Measurements from ENCODE around the gene UBAP2L. TPM values are rescaled to one million over a fixed set of nuclear protein-coding genes. Genes with fewer than 3 reads are reported as not detected.

UBAP2L gene
- total RNA-seq, 2 donors from 2014 or later, result 198 to 224 TPM

DNA sequence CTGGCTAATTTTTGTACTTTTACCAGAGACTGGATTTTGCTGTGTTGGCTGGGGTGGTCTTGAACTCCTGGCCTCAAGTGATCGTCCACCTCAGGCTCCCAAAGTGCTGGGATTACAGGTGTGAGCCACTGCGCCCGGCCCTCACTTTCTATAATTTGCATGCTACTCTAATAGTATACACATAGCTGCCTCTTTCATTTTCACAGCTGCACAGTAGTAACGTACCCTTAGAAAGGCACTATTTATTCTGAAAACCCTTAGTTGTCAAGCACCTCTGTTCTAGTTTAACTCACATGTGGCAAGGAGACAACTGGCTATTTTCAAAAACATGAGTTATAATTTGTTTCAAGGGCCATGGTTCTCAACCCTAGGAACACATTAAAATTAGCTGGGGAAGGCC lies 46.1 kb upstream of the UBAP2L start:
- Mint-ChIP-seq H3K36me3 (ENCODE audit: low read depth) (peaks cover 74% of the 10 kb centered on the region), H3K4me3 (no peak overlapping the region), H3K9me3 (no peaks in the 10 kb centered on the region), H3K4me1 (peaks cover 26% of the 10 kb centered on the region), H3K27me3 (ENCODE audit: insufficient read depth) (no peaks in the 10 kb centered on the region), H3K27ac (no peak overlapping the region)
- Histone ChIP-seq H3K9ac (ENCODE audit: extremely low read depth, low read length, poor library complexity, severe bottlenecking) (no peak overlapping the region), H3K36me3 (ENCODE audit: control insufficient read depth, insufficient read depth, low read length) (peaks cover 80% of the 10 kb centered on the region), H3K27ac (ENCODE audit: low read depth, low read length) (no peak overlapping the region), H3K4me3 (ENCODE audit: low read length) (no peak overlapping the region), H3K4me1 (ENCODE audit: control insufficient read depth, insufficient read depth, low read length) (peaks cover 5% of the 10 kb centered on the region), H3K9me3 (ENCODE audit: control insufficient read depth, low read length) (no peaks in the 10 kb centered on the region), H3K27me3 (ENCODE audit: control insufficient read depth, insufficient read depth, low read length, poor library complexity, severe bottlenecking) (no peaks in the 10 kb centered on the region)
- DNase-seq, result no peak
- TF ChIP-seq, protein P1, sequence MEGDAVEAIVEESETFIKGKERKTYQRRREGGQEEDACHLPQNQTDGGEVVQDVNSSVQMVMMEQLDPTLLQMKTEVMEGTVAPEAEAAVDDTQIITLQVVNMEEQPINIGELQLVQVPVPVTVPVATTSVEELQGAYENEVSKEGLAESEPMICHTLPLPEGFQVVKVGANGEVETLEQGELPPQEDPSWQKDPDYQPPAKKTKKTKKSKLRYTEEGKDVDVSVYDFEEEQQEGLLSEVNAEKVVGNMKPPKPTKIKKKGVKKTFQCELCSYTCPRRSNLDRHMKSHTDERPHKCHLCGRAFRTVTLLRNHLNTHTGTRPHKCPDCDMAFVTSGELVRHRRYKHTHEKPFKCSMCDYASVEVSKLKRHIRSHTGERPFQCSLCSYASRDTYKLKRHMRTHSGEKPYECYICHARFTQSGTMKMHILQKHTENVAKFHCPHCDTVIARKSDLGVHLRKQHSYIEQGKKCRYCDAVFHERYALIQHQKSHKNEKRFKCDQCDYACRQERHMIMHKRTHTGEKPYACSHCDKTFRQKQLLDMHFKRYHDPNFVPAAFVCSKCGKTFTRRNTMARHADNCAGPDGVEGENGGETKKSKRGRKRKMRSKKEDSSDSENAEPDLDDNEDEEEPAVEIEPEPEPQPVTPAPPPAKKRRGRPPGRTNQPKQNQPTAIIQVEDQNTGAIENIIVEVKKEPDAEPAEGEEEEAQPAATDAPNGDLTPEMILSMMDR (conservative IDR thresholded peaks at IDR 0.05), result no peak
- 95 to 100% methylated on average over 2 to 4 of the region's 4 CpGs for WGBS, 2 experiments (ENCODE audit: insufficient coverage in 1 of 2, insufficient read length in 1 of 2)

DNA sequence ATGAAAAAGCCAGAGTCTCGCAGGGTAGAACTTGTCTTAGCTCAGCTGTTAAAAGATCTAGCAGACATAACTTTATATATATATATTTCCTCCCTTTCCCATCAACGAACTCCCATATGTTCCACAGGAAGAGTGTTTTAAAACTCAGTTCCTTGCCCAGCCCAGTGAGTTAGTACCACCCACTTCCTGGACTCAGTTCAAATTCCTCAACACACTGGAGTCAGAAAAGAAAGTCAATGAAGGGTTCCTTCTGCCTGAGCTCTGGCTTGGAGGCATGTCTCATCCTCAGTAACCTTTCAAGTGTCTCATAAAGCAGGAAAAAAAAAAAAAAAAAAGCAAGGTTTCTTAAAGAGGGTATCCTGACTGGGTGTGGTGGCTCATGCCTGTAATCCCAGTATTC lies 44.4 kb upstream of the UBAP2L start:
- no peak overlapping the region for H3K27ac ChIP-seq (ENCODE audit: low read depth, low read length)
- TF ChIP-seq, protein P1 (conservative IDR thresholded peaks at IDR 0.05), result no peak
- no peak overlapping the region for H3K4me3 Mint-ChIP-seq
- H3K9ac ChIP-seq (ENCODE audit: extremely low read depth, low read length, poor library complexity, severe bottlenecking), result no peak overlapping the region
- peak overlapping the region; percentile 16 for H3K27ac Mint-ChIP-seq
- no peak overlapping the region for H3K4me3 ChIP-seq (ENCODE audit: low read length)
- 95 to 100% methylated on average over 1 to 2 of the region's 2 CpGs for WGBS, 2 experiments (ENCODE audit: insufficient coverage in 1 of 2, insufficient read length in 1 of 2)
- no peaks in the 10 kb centered on the region for H3K27me3 ChIP-seq (ENCODE audit: control insufficient read depth, insufficient read depth, low read length, poor library complexity, severe bottlenecking)
- H3K4me1 ChIP-seq (ENCODE audit: control insufficient read depth, insufficient read depth, low read length), result peaks cover 5% of the 10 kb centered on the region
- no peaks in the 10 kb centered on the region for H3K9me3 ChIP-seq (ENCODE audit: control insufficient read depth, low read length)
- no peaks in the 10 kb centered on the region for H3K27me3 Mint-ChIP-seq (ENCODE audit: insufficient read depth)
- DNase-seq, result no peak
- H3K36me3 ChIP-seq (ENCODE audit: control insufficient read depth, insufficient read depth, low read length), result peaks cover 64% of the 10 kb centered on the region
- H3K36me3 Mint-ChIP-seq (ENCODE audit: low read depth), result peaks cover 64% of the 10 kb centered on the region
- H3K4me1 Mint-ChIP-seq, result peaks cover 42% of the 10 kb centered on the region
- no peaks in the 10 kb centered on the region for H3K9me3 Mint-ChIP-seq

DNA sequence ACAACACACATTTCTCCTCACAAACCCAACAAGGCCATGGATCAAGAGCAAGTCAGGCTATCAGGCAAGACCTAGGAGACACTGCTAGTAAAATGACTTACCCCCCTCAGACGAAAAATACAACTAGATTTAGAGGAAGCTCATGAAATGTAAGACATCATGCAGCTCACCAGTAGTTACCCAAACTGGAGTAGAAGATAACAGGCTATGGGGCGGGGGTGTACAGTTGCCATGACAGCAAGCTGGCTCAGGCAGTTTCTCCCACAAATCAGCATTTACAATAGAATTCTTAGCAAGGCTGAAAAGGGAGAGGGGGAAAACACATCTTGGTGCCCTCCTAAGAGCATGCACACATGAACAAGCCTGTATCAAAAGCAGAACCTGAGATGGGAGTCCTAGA lies 42.7 kb upstream of the UBAP2L start:
- Mint-ChIP-seq H3K4me3 (peak overlapping the region; percentile 97), H3K36me3 (ENCODE audit: low read depth) (peaks cover 51% of the 10 kb centered on the region), H3K27ac (peak overlapping the region; percentile 86), H3K4me1 (peaks cover 46% of the 10 kb centered on the region), H3K27me3 (ENCODE audit: insufficient read depth) (no peaks in the 10 kb centered on the region), H3K9me3 (no peaks in the 10 kb centered on the region)
- Histone ChIP-seq H3K27me3 (ENCODE audit: control insufficient read depth, insufficient read depth, low read length, poor library complexity, severe bottlenecking) (no peaks in the 10 kb centered on the region), H3K4me1 (ENCODE audit: control insufficient read depth, insufficient read depth, low read length) (peaks cover 5% of the 10 kb centered on the region), H3K27ac (ENCODE audit: low read depth, low read length) (no peak overlapping the region), H3K36me3 (ENCODE audit: control insufficient read depth, insufficient read depth, low read length) (peaks cover 47% of the 10 kb centered on the region), H3K9me3 (ENCODE audit: control insufficient read depth, low read length) (no peaks in the 10 kb centered on the region), H3K9ac (ENCODE audit: extremely low read depth, low read length, poor library complexity, severe bottlenecking) (no peak overlapping the region), H3K4me3 (ENCODE audit: low read length) (peak overlapping the region; percentile 97)
- DNase-seq, result no peak
- WGBS, 2 experiments (ENCODE audit: insufficient coverage in 1 of 2, insufficient read length in 1 of 2), result 80% methylated on average over 2 of the region's 2 CpGs; no CpG with 5 or more reads in 1 of the 2 experiments
- TF ChIP-seq, protein P1 (conservative IDR thresholded peaks at IDR 0.05), result no peak

All from endodermal cell (in vitro differentiated cells).